Measurements from ENCODE around the gene ARSG.
"Not testable (repeated sequence)": the region's sequence is repeated elsewhere in the genome, so short reads cannot be mapped to it uniquely, and the experiment has no call there.

Gene ARSG

DNA sequence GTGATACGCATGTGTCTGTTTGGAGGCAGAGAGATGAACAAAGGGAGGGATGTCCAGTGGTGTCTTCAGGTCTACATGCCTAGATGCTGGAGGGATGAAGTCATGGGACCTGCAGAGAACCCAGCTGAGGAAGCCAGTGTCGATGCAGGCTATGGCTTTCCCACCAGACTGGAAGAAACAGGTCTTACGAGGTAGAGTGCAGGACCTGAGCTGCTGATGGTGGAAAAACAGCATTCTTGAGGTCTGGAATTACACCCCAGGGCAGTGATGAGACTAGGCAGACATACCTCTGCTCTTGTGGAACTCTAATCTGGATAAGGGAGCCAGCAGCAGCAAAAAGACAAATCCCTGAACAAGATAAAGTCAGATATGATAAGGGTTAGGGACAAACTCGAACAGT lies 37.4 kb downstream of the ARSG start:
- DNase-seq (ENCODE audit: low read depth in 3 of 3): no peak

DNA sequence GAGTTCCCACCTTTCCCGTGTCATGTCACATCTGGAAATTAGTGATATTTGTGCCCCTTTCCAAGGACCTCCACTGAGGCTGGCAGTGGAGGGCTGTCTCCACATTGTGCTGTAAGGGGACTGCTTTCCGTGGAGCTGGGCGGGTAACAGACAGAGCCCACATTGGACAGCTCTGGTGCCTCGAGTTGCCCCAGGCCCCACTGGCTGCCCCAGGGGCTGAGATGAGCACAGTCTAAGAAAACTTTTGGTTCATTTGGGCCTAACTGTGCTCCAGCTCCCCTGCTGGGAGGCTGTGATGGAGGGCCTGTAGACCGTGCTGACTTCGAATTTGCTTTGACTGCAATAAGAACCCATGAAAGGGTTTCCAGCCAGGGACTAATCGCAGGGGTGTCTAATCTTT lies 38.0 kb downstream of the ARSG start:
- no peak for DNase-seq (ENCODE audit: low read depth in 3 of 3)

- DNase-seq (ENCODE audit: low read depth in 3 of 3): not testable (repeated sequence)
These were observed 40.6 kb downstream of the ARSG start for GRCh38 chr17:68331932-68332331.

DNA sequence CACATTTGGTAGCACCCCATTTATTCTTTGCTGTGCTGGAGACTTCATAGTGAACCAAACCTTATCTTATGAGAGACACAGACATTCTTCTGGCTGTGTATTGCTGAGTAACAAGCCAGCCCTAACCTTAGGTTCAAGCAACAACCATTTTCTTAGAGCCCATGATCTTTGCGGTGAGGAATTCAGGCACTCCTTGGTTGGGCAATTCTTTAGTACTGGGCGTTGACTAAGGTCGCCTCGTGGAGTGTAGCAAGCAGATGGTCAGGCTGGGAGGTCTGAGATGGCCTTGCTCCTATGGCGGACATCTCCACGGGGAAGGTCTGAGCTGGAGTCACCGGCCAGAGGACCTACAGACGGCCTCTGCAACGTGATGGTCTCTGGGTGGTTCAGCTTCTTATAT lies 43.1 kb downstream of the ARSG start:
- no peak for DNase-seq (ENCODE audit: low read depth in 3 of 3)

DNA sequence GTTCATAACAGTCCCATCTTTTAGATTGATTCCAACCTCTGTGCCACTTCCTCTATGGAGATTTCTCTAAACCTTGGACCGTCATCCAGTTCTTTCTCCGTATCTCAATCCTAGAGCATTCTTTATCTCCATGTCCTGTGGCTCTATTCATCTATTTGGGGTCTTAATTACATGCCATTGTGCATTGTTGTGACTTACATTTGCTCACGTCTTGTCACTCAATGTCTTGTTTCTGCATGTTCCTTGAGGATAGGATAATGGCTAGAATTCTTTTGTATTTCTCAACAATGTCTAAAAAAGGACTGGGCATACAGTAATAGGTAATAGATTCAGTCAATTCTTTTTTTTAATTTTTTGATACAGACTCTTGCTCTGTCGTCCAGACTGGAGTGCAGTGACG lies 50.2 kb downstream of the ARSG start:
- DNase-seq (ENCODE audit: low read depth in 3 of 3): no peak

- DNase-seq (ENCODE audit: low read depth in 3 of 3): no peak
These were observed 52.7 kb downstream of the ARSG start for GRCh38 chr17:68343976-68344375.

GRCh38 chr17:68344701-68345136 lies 53.4 kb downstream of the ARSG start:
- DNase-seq (ENCODE audit: low read depth in 3 of 3): no peak

DNA sequence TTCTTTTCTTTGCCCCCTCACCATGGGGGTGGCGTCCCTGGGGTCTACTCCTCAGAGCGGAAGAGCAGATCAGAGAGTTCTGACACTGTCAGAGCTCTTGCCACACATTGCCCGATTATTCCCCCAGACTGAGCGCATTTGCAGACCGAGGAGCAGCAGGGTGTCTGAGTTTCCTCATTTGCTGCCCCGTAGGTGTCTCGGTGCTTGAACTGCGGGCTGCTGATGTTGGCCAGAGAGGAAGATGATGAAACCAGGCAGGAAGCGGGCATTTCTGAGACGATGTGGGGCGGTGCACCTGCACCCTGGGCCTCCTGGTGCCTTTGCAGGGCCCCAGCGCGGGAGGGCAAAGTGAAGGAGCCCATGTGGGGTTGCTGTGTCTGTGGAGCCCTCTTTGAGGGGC lies 55.2 kb downstream of the ARSG start:
- peak; percentile 47 to 73 (median 61) for DNase-seq (ENCODE audit: low read depth in 3 of 3)

- DNase-seq (ENCODE audit: low read depth in 3 of 3): no peak
These were observed 56.1 kb downstream of the ARSG start for GRCh38 chr17:68347380-68347779.

DNA sequence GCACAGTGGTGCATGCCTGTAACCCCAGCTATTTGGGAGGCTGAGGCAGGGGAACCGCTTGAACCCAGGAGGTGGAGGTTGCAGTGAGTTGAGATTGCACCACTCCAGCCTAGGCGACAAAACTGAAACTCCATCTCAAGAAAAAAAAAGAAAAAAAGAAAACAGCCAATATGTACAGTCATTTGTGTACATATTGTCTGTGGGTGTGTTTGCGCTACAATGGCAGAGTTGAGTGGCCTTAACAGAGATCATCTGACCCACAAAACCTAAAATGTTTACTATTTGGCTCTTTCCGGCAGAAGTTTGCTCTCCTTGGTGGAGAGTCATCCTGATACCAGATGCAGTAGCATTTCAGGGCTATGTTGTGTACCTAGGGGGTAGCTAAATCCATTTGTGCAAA lies 57.9 kb downstream of the ARSG start:
- no peak for DNase-seq (ENCODE audit: low read depth in 3 of 3)

- DNase-seq (ENCODE audit: low read depth in 3 of 3): no peak
These were observed 60.1 kb downstream of the ARSG start for GRCh38 chr17:68351395-68351794.

DNA sequence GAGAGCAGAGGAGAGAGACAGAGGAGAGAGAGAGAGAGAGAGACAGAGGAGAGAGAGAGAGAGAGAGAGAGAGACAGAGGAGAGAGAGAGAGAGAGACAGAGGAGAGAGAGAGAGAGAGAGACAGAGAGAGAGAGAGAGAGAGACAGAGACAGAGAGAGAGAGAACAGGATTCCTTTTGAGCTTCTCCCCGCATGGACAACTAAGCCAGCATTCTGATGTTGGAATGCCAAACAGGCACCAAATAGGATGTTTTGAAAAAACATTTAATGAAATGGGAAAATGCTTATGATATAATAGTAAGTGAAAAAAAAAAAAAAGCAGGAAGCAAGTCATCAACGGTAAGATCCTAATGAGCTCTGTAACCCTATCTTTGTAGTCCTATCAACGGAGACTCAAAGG lies 60.7 kb downstream of the ARSG start:
- no peak for DNase-seq (ENCODE audit: low read depth in 3 of 3)

DNA sequence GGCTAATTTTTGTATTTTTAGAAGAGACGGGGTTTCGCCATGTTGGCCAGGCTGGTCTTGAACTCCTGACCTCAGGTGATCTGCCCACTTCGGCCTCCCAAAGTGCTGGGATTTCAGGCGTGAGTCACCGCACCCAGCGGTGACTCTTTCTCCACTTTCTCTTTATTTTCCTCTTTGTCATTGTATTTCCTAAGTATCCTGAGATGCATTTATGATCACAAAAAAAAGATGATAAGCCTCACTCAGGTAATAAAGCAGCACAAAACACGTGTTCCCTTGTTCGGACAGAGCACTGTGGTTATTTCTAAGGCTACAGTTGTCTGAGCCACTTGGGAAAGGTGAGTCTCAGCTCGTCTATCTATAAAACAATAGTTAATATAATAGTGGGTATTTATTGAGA lies 61.4 kb downstream of the ARSG start:
- not testable (repeated sequence) for DNase-seq (ENCODE audit: low read depth in 3 of 3)

DNA sequence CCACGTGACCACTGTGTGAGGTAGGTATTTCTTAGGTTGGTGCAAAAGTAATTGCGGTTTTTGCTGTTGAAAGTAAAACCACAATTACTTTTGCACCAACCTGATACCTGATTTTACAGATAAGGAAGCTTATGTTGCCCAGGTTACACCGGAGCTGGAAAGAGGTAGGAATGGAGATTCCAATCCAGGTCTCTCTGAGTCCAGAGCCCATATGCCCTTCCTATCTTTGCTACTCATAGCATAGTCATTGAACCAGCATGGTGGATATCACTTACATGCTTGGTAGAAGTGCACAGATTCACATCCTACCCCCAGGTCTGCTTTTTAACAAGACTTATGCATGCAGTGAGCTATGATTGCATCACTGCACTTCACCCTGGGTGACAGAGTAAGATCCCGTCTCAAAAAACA lies 61.8 kb downstream of the ARSG start:
- DNase-seq (ENCODE audit: low read depth in 3 of 3): no peak

DNA sequence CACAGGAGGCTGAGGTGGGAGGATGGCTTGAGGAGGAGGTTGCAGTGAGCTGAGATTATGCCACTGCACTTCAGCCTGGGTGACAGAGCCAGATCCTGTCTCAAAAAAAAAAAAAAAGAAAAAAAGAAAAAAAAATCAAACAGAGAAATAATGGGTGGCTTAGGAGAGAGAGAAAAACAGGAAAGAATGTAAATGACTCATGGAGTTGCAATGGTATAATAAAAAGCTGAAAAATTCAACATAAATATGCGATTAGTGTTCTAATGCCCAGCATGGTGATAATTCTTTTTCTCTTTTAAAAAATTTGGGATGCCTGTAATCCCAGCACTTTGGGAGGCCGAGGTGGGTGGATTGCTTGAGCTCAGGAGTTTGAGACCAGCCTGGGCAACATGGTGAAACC lies 63.0 kb downstream of the ARSG start:
- DNase-seq (ENCODE audit: low read depth in 3 of 3): not testable (repeated sequence)

DNA sequence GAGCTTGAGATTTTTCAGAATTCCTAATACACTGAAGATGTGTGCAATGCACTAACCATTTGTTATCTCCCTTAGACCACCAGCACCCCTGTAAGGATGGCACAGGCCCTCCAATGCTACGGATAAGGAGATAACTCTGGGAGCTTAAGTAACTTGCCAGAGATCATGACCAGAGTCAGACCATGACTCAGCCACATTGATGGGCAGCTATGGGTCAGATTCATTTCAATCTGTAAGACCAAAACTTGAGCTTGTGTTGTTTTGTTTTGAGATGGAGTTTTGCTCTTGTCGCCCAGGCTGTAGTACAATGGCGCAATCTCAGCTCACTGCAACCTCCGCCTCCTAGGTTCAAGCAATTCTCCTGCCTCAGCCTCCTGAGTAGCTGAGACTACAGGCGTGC lies 63.8 kb downstream of the ARSG start:
- not testable (repeated sequence) for DNase-seq (ENCODE audit: low read depth in 3 of 3)

DNA sequence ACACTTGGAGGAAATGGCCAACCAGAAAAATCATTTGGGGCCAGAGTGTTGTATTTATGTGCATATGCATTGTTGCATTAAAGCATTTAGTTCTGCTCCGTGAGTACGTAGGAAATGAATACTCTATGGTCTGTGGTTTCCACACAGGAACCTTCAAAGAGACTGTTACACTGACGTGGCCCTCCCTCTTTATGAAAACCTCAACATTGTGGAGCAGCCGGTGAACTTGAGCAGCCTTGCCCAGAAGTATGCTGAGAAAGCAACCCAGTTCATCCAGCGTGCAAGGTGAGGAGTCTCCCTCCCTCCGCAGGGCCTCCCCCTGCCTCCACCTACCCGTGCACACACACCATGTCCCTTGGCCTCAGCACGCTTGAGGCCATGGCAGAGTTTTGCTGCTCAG lies 65.2 kb downstream of the ARSG start:
- peak; percentile 36 to 44 (median 41) for DNase-seq (ENCODE audit: low read depth in 3 of 3)

DNA sequence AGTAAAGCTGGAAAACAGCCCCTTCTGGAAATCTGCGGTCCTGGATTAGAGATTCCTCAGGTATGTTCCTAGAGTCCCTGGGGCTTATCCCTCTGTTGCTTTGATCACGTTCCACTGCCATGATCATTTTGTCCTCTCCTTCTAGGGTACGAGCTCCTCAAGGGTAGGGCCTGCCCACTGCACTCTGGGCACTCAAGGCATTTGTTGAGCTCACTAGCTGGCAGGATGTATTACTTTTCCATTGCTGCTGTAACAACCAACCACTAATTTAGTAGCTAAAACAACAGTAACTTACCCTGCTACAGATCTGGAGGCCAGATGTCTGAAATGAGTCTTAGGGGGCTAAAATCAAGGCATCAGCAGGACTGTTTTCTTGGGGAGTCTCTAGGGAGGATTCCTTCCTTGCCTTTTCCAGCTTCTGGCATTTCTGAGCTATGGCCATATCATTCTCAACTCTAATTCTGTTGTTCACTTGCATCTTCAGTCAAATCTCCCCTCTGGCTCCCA lies 65.7 kb downstream of the ARSG start:
- DNase-seq (ENCODE audit: low read depth in 3 of 3): no peak

DNA sequence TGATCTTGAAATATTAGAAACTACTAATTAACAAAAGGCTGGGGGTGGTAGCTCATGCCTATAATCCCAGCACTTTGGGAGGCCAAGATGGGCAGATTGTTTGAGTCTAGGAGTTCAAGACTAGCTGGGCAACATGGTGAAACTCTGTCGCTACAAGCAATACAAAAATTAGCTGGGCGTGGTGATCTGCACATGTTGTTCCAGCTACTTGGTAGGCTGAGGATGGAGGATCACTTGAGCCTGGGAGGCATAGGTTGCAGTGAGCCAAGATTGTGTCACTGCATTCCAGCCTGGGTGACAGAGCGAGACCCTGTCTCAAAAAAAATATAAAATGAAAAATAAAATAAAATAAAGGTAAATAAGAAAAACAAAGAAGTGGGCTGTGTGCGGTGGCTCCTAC lies 66.6 kb downstream of the ARSG start:
- no peak for DNase-seq (ENCODE audit: low read depth in 3 of 3)

GRCh38 chr17:68359791-68360535 lies 68.7 kb downstream of the ARSG start:
- DNase-seq (ENCODE audit: low read depth in 3 of 3): no peak

DNA sequence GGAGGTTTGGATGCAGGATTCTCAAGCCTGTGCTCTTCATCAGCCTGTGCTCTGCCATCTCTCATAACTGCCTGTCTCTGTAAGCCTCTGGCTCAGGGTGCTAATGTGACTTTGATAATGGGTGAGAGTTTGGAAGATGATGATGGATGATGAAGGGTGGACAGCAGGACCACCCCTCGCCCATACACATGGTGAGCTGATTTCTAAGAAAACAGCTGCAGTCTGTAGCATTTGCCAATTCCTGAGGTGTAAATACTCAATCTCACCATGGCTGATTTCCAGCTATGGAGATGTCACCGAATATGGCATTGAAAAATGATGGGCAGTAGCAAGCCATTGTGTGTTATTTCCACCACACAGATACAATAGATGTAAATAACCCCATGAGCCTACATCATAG lies 74.2 kb downstream of the ARSG start:
- DNase-seq (ENCODE audit: low read depth in 3 of 3): no peak

DNA sequence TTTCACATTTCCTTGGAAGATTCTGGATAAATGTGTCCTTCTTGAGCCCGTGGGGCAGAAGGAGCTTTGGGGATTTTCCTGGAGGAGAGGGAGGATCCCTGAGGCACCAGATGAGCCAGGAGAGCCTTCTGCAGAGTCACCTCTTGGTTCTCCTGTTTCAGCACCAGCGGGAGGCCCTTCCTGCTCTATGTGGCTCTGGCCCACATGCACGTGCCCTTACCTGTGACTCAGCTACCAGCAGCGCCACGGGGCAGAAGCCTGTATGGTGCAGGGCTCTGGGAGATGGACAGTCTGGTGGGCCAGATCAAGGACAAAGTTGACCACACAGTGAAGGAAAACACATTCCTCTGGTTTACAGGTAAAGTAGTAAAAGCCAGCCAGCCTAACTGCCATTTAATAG lies 77.1 kb downstream of the ARSG start:
- no peak for DNase-seq (ENCODE audit: low read depth in 3 of 3)

GRCh38 chr17:68375566-68375965 lies 84.3 kb downstream of the ARSG start:
- DNase-seq (ENCODE audit: low read depth in 3 of 3): no peak

GRCh38 chr17:68376178-68376577 lies 84.9 kb downstream of the ARSG start:
- not testable (repeated sequence) for DNase-seq (ENCODE audit: low read depth in 3 of 3)

Measured in stimulated activated CD4-positive, alpha-beta T cell treated with anti-CD3 and anti-CD28 coated beads, TNF-alpha, amount 100 ng/mL, for 48 hours (primary cell).